OCI-LY7 (cell line): ENCODE data around the gene STK32C. TPM values are rescaled to one million over a fixed set of nuclear protein-coding genes. Genes with fewer than 3 reads are reported as not detected.

Experiments
- BruUV-seq: library from RNA; stranded (reverse); fragments of 400-500 nt; replicated peaks from 2 replicates; lab custom pipeline; 2021; lab: Mats Ljungman, UMichigan
- CTCF ChIA-PET: fragments of 300-600 bp; sonication (Branson Sonifier 250); formaldehyde crosslinking; loops from one replicate; lab custom pipeline; 2022; ENCODE audit warnings: antibody characterized with exemption; ENCODE audit not compliant: unreplicated experiment; lab: Charles Lee
- POLR2A ChIA-PET: fragments of 300-600 bp; sonication (Branson Sonifier 250); formaldehyde crosslinking; loops from one replicate; lab custom pipeline; 2022; ENCODE audit warnings: antibody characterized with exemption; lab: Charles Lee
- DNase-seq: peaks from one replicate; pipeline ENCODE4 v3.0.0-alpha.2; 2015; ENCODE audit warnings: low spot score
- H2AFZ ChIP-seq: fragments of 200-600 bp; sonication (generic), shearing (Covaris generic); 2 replicates; pipeline ENCODE4 v1.6.1; 2014; ENCODE audit warnings: mild to moderate bottlenecking, antibody characterized with exemption, low read length, moderate library complexity
- H3K27ac ChIP-seq: fragments of 200-600 bp; sonication (generic); 2 replicates; pipeline ENCODE4 v1.5.1; 2014; ENCODE audit warnings: mixed run types, low read depth, mild to moderate bottlenecking, moderate library complexity, low read length, inconsistent platforms; ENCODE audit not compliant: poor library complexity, severe bottlenecking
- H3K36me3 ChIP-seq: fragments of 200-600 bp; sonication (generic); 2 replicates; pipeline ENCODE4 v1.6.1; 2014; ENCODE audit warnings: mild to moderate bottlenecking, antibody characterized with exemption, low read length, moderate library complexity, mixed read lengths; ENCODE audit not compliant: insufficient read depth
- H3K4me1 ChIP-seq: fragments of 200-600 bp; sonication (generic); 2 replicates; pipeline ENCODE4 v1.5.1; 2014; ENCODE audit warnings: mild to moderate bottlenecking, low read length; ENCODE audit not compliant: insufficient read depth, poor library complexity, severe bottlenecking
- H3K4me2 ChIP-seq: fragments of 200-600 bp; sonication (generic); 2 replicates; pipeline ENCODE4 v1.6.1; 2014; ENCODE audit warnings: mild to moderate bottlenecking, low read length
- H3K4me3 ChIP-seq: fragments of 200-600 bp; sonication (generic); 2 replicates; pipeline ENCODE4 v1.5.1; 2014; ENCODE audit warnings: mild to moderate bottlenecking, low read depth, low read length; ENCODE audit not compliant: poor library complexity, severe bottlenecking
- H3K79me2 ChIP-seq: fragments of 200-600 bp; sonication (generic); 2 replicates; pipeline ENCODE4 v1.6.1; 2016; ENCODE audit warnings: low read depth, mild to moderate bottlenecking, low read length, moderate library complexity, mixed read lengths; ENCODE audit not compliant: insufficient read depth
- H3K9me2 ChIP-seq: fragments of 200-600 bp; sonication (generic); 2 replicates; pipeline ENCODE4 v1.6.1; 2016; ENCODE audit warnings: mild to moderate bottlenecking, low read length, mixed read lengths; ENCODE audit not compliant: insufficient read depth
- H3K9me3 ChIP-seq: fragments of 200-600 bp; sonication (generic); 2 replicates; pipeline ENCODE4 v1.6.1; 2014; ENCODE audit warnings: mild to moderate bottlenecking, mixed run types, low read length, mixed read lengths
- H4K20me1 ChIP-seq: fragments of 200-600 bp; sonication (generic); 2 replicates; pipeline ENCODE4 v1.6.1; 2014; ENCODE audit warnings: mild to moderate bottlenecking, antibody characterized with exemption, low read length, moderate library complexity, mixed read lengths; ENCODE audit not compliant: insufficient read depth
- EZH2phosphoT487 ChIP-seq: fragments of 200-600 bp; sonication (generic); IDR thresholded peaks from 2 replicates; pipeline ENCODE4 v1.6.1; 2018; ENCODE audit warnings: low read depth, borderline replicate concordance, mild to moderate bottlenecking, mixed run types, antibody characterized with exemption, low read length, moderate library complexity, mixed read lengths
- intact Hi-C: fragments of 100-400 bp; cut with micrococcal nuclease; formaldehyde crosslinking; loops from one replicate; pipeline ENCODE4 v1.10.0; 2022; ENCODE audit not compliant: unreplicated experiment
- total RNA-seq, 2 experiments: library from RNA; depleted of rRNA in 1 of 2; stranded (reverse); fragments of >200 nt in 1 of 2; shearing (Covaris generic) in 1 of 2; gene quantifications; 2 replicates each; pipeline ENCODE4 v1.2.3, GENCODE V29; 2014 to 2022
- TF ChIP-seq, protein P1 (sequence below): fragments of 200-600 bp; sonication (generic); conservative IDR thresholded peaks from 2 replicates; pipeline ENCODE4 v1.5.1; 2014; ENCODE audit warnings: mild to moderate bottlenecking, antibody characterized with exemption, low read length, moderate library complexity, mixed read lengths

The STK32C gene
- total RNA-seq, 2 experiments from 2014 or later: 13.1 to 30.4 TPM

GRCh38 chr10:132311338-132311939 is 3.7 kb upstream of the STK32C start:
- Histone ChIP-seq H3K4me2 (no peak overlapping the region), H3K9me2 (no peaks in the 10 kb centered on the region), H3K4me3 (no peak overlapping the region), H3K4me1 (no peaks in the 10 kb centered on the region), H3K79me2 (no peaks in the 10 kb centered on the region), H3K36me3 (no peaks in the 10 kb centered on the region), H3K9me3 (no peaks in the 10 kb centered on the region), H4K20me1 (no peaks in the 10 kb centered on the region), H3K27ac (no peak overlapping the region), H2AFZ (no peak overlapping the region)
- intact Hi-C loops: no loop called here
- CTCF ChIA-PET: no interaction called here
- TF ChIP-seq, protein P1, sequence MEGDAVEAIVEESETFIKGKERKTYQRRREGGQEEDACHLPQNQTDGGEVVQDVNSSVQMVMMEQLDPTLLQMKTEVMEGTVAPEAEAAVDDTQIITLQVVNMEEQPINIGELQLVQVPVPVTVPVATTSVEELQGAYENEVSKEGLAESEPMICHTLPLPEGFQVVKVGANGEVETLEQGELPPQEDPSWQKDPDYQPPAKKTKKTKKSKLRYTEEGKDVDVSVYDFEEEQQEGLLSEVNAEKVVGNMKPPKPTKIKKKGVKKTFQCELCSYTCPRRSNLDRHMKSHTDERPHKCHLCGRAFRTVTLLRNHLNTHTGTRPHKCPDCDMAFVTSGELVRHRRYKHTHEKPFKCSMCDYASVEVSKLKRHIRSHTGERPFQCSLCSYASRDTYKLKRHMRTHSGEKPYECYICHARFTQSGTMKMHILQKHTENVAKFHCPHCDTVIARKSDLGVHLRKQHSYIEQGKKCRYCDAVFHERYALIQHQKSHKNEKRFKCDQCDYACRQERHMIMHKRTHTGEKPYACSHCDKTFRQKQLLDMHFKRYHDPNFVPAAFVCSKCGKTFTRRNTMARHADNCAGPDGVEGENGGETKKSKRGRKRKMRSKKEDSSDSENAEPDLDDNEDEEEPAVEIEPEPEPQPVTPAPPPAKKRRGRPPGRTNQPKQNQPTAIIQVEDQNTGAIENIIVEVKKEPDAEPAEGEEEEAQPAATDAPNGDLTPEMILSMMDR: no peak
- no peak for TF ChIP-seq EZH2phosphoT487
- POLR2A ChIA-PET: no interaction called here
- DNase-seq: no peak
- no TSS peak for BruUV-seq

- Histone ChIP-seq H2AFZ (no peak overlapping the region), H3K4me3 (no peak overlapping the region), H3K4me2 (no peak overlapping the region), H3K4me1 (no peaks in the 10 kb centered on the region), H4K20me1 (no peaks in the 10 kb centered on the region), H3K27ac (no peak overlapping the region), H3K9me2 (no peaks in the 10 kb centered on the region), H3K79me2 (no peaks in the 10 kb centered on the region), H3K36me3 (no peaks in the 10 kb centered on the region), H3K9me3 (no peaks in the 10 kb centered on the region)
- ChIA-PET POLR2A (no interaction called here), CTCF (no interaction called here)
- DNase-seq: no peak
- TF ChIP-seq, protein P1: no peak
- TF ChIP-seq EZH2phosphoT487: no peak
- intact Hi-C loops: no loop called here
- no TSS peak for BruUV-seq
Measured at GRCh38 chr10:132310701-132311337, 3.1 kb upstream of the STK32C start.
